Epithelial cell of proximal tubule (primary cell): ENCODE results near the gene PLCH2. TPM values are rescaled to one million over a fixed set of nuclear protein-coding genes. Genes with fewer than 3 reads are reported as not detected.

ENCODE experiments used
- DNase-seq: peaks from one replicate; pipeline ENCODE4 v3.0.0-alpha.2; 2011; ENCODE audit warnings: low read depth
- H3K4me3 ChIP-seq: 2 replicates; pipeline ENCODE4 v1.5.1; 2011; ENCODE audit warnings: low read depth, mild to moderate bottlenecking, low read length
- CTCF ChIP-seq: conservative IDR thresholded peaks from 2 replicates; pipeline ENCODE4 v1.5.1; 2012; ENCODE audit warnings: low read depth, mild to moderate bottlenecking, low read length
- total RNA-seq: library from RNA; depleted of rRNA; stranded (reverse); fragments of >200 nt; gene quantifications from 2 replicates; pipeline ENCODE4 v1.2.3, GENCODE V29; 2015

The PLCH2 gene
- total RNA-seq, 1 donor from 2014 or later = 0.12 TPM

- no peak for TF ChIP-seq CTCF
- DNase-seq = no peak
Measured at GRCh38 chr1:2489615-2490014, 13.5 kb downstream of the PLCH2 start.

GRCh38 chr1:2492091-2492490 is 16.0 kb downstream of the PLCH2 start:
- no peak overlapping the region for H3K4me3 ChIP-seq
- no peak for DNase-seq
- TF ChIP-seq CTCF = no peak

More at GRCh38 chr1:2489615-2490014, 13.5 kb downstream of the PLCH2 start:
- H3K4me3 ChIP-seq = no peak overlapping the region

GRCh38 chr1:2493218-2493617 is 17.1 kb downstream of the PLCH2 start:
- no peak for DNase-seq
- no peak overlapping the region for H3K4me3 ChIP-seq
- TF ChIP-seq CTCF = no peak

GRCh38 chr1:2493691-2494322 is 17.7 kb downstream of the PLCH2 start:
- DNase-seq = no peak
- TF ChIP-seq CTCF = no peak
- no peak overlapping the region for H3K4me3 ChIP-seq

GRCh38 chr1:2494323-2494693 is 18.2 kb downstream of the PLCH2 start:
- TF ChIP-seq CTCF = no peak
- DNase-seq = peak; percentile 6
- H3K4me3 ChIP-seq = no peak overlapping the region

- no peak overlapping the region for H3K4me3 ChIP-seq
- no peak for DNase-seq
- TF ChIP-seq CTCF = no peak
Measured at GRCh38 chr1:2495026-2495425, 18.9 kb downstream of the PLCH2 start.

GRCh38 chr1:2495546-2495945 is 19.5 kb downstream of the PLCH2 start:
- DNase-seq = no peak
- no peak overlapping the region for H3K4me3 ChIP-seq
- TF ChIP-seq CTCF = no peak
